Epithelial cell of umbilical artery (primary cell): ENCODE measurements around the gene WDR86. TPM values are rescaled to one million over a fixed set of nuclear protein-coding genes. Genes with fewer than 3 reads are reported as not detected.

Source experiments
- total RNA-seq: library from RNA; depleted of rRNA; stranded (reverse); fragments of >200 nt; gene quantifications from 2 replicates; pipeline ENCODE4 v1.2.3, GENCODE V29; 2014

WDR86 gene
- not detected in 2 replicates for total RNA-seq

GRCh38 chr7:151409667-151410404 lies at the start of gene WDR86:
Gene WDR86, minus strand, starts transcription at chr7:151410038. Its CDS starts 449 bp downstream, at chr7:151409589.

GRCh38 chr7:151439855-151440798 lies 30.3 kb upstream of the WDR86 start, which contains the start of gene CRYGN:
Gene CRYGN, minus strand, starts transcription at chr7:151440141. Its CDS starts 224 bp downstream, at chr7:151439917.

GRCh38 chr7:151341357-151342101 lies 68.3 kb downstream of the WDR86 start, which contains the start of gene NUB1:
Gene NUB1, plus strand, starts transcription at chr7:151341812. Its CDS starts 3,538 bp downstream, at chr7:151345350.

Other genes starting within 250 kb of the WDR86 start
- gene GBX1, start 242.3 kb downstream of the WDR86 start, total RNA-seq: not detected in 2 replicates
- not detected in 2 replicates for gene ASB10, start 222.8 kb downstream of the WDR86 start, total RNA-seq
- gene H2BK1, start 199.6 kb downstream of the WDR86 start, total RNA-seq: not detected in 2 replicates
- gene ABCF2, start 182.8 kb downstream of the WDR86 start, total RNA-seq: 78.9 and 79.8 TPM in 2 replicates
- 50.2 and 54.6 TPM in 2 replicates for gene CHPF2, start 177.6 kb downstream of the WDR86 start, total RNA-seq
- 6.5 and 7.4 TPM in 2 replicates for gene SMARCD3, start 161.3 kb downstream of the WDR86 start, total RNA-seq
- gene NUB1, start 68.2 kb downstream of the WDR86 start, total RNA-seq: 33.8 and 36.9 TPM in 2 replicates
- not detected in 2 replicates for gene CRYGN, start 30.1 kb upstream of the WDR86 start, total RNA-seq
- gene RHEB, start 109.9 kb upstream of the WDR86 start, total RNA-seq: 72.4 and 98.6 TPM in 2 replicates